SIG-M5 treated with dmso at 0.1 percent for 504 hours (cell line): Measurements from ENCODE around the gene PPP3CA.

Experiments
- DNase-seq: peaks from one replicate; lab custom pipeline; 2025; ENCODE audit not compliant: unreplicated experiment; lab: John Stamatoyannopoulos, UW

Gene PPP3CA

DNA sequence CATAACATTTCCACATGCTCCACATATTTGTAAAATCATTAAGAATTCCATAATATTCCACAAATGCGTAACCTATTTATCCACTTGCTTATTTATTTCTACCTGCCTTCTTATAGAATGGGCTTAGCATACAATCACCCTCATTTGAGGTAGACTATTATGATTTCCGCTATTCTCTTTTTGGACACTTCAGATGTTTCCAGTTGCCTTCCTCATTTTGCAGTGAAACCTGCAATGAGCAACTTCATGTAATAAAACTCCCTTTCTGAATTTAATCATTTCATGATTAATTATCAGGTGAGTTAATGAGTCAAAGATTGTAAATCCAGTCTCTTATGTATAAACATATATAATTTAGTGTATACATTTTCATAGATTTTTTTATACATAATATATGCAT, 58.0 kb downstream of the PPP3CA start:
- no peak for DNase-seq

DNA sequence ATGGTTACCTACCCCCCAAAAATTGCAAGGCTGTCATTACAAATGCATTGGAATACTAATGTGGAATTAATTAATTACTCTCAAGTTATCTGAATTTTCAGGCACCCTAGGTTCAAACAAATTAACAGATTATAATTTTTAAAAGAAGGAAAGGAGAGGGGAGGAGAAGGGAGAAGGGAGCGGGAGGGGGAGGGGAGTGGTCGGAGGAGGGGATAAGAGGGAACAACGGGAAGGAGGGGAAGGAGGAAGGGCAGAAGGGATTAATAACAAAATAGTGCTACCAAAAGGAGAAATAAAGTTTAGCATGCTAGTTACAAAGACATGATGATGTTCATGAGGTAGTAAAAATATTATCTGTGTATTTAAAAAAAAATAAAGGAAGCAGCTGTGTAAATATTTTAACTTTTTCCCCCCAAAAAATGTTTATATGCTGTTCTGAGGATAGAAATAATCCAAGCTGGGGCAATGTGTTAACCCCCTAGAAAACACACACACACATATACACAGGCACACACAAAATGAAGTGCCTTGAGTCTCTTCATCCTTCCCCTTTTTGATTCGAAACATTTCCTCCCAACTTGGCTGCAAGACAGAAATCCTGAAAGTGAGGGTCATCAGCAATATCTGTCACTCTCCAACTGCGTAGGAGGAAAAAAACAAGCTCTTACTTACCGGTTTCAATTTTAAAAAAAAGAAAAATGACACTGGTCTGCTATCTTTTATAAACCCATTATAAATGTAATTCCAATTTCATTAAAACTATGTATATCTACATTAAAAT, 58.8 kb downstream of the PPP3CA start:
- peak; percentile 24 for DNase-seq

DNA sequence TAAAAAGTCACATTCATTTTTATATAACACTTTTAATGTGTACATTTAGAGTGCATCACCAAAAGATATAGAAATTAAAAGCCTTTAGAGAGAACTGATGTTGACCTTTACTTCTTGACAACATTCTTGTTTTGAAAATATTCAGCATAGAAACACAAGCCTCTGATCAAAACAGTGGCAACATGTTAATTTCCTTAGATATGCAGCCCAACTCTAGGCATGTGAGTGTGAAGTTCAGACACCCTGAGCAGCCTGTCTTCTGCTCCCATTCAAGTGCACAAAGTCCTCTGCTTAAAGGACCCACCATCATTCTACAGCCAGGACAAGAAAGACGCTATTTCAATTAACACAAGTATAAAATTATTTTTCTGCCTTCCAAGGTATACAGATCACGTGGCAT, 60.0 kb downstream of the PPP3CA start:
- DNase-seq: no peak

DNA sequence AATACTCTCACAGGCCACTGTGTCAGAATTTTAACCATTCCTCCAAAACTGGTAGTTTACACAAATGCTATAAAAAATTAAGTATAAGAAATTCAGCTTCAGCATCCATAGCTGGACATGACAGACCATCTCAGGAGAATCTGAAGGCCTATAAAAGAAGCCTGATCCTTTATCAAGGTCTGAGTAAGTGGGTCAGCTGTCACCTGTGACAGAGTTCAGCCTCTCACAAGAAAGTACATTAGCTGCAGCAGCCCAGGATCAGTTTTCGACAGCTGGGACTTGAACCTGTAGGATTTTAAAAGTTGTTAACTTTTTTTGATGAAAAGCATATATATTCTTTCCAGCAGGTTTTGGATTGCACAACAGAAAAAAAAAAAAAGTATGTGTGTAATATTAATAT, 60.7 kb downstream of the PPP3CA start:
- DNase-seq: no peak

DNA sequence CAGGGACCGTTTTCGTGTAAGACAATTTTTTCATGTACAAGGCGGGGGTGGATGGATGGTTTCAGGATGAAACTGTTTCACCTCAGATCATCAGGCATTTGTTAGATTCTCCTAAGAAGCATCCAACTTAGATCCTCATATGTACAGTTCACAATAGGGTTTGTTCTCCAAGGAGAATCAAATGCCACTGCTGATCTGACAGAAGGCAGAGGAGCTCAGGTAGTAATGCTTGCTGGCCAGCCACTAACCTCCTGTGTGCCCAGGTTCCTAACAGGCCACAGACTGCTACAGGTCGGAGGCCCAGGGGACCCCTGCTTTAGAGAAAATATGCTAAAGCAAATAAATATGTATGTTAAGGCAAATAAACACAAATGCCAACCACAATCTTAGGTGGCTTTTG, 61.3 kb downstream of the PPP3CA start:
- DNase-seq: no peak

DNA sequence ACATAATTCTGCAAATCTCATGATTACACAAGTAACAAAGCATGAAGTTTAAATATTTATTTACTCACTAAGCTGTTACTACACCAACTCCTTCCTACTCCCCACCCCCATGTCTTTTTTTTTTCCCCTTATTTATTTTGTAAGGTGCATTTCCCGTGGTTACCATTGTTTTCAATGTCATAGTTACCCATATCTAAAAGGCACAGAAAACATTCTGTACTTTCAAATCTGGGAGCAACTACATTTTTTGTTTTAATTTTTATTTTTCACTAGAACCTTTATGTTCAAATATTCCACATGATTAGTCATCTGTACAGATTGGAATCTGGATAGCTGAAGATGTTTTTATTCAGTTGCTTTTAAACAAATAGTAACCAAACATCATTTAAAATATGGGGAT, 62.8 kb downstream of the PPP3CA start:
- DNase-seq: no peak

DNA sequence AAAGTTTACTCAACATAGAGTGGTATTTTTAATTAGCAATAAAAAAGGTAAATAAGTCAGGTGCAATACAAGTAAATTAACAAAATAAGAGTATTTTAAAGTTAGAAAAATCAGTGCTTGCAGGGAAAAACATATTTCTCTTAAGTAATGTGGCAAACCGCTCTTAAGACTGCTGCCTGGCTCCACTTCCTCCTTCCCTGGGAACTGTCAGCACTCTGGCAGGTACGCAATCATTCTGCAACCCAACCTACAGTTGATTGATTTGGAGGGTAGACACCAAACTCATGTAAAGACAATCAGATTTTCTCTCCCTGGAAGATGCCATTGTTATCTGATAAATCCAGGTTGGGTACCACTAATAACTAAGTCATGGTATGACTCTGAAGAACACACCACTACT, 63.9 kb downstream of the PPP3CA start:
- DNase-seq: no peak

DNA sequence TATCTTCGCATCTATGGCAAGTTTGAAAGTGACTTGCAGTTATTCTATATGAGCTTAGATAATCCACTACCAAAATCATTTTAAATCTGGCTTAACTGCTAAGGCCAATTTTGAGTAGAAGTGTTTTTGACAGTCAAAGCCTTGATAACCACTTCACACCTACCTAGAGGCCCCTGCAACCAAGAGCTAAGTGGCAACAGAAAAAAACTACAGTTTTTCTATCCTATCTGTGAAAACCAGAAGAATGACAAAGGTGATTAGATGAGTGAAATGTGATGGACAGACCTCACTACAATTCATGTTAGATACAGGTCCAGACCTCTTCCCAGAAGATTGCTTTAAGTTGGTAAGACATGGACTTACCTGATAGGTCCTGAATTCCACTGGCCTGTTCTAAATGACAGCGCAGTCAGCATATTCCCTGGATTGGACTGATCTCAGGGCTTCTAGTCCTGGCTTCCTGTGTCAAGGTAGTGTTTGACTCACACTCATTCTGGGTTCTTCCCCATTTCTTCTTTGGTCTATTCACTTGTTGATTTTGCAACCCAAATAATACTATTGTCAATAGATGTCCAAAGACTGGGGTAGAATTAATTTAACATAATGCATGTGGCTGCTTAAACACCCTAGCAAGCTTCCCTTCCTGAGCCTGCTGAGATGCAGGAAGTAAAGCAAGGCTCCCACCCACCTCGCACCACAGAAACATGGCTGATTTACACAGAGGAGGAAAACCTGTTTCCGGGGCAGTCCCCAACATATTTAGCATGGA, 65.1 kb downstream of the PPP3CA start:
- DNase-seq: no peak

DNA sequence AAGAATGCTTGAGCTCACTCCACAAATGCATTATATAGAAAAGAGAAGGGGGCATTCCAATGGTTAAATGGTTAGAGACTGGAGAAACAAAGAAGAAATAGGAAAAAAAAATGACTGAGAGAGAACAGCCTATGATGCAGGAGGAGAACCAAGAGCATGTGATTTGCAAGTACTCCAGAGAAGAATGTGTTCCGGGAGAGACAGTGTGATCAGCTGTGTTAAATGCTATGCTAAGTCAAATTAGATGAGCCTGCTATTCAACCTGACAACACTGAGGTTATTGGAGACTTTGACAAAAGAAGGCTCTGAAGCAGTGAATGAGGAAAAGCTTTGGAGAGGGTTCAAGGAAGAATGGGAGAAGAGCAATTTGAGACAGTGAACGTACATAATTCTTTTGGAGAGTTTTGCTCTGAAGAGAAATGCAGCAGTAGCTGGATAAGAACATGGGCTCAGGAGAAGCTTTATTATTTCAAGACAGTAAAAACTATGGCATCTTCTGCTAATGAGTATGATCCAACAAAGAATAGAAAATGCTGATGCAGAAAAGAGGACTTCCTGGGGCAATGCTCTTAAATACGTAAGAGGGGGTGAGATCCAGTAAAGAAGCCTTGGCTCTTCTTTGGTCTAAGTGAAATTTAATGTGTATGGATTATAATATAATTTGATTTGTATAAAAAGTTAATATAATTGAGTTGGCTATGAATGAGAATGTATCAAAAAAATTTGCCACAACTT, 66.3 kb downstream of the PPP3CA start:
- DNase-seq: no peak

DNA sequence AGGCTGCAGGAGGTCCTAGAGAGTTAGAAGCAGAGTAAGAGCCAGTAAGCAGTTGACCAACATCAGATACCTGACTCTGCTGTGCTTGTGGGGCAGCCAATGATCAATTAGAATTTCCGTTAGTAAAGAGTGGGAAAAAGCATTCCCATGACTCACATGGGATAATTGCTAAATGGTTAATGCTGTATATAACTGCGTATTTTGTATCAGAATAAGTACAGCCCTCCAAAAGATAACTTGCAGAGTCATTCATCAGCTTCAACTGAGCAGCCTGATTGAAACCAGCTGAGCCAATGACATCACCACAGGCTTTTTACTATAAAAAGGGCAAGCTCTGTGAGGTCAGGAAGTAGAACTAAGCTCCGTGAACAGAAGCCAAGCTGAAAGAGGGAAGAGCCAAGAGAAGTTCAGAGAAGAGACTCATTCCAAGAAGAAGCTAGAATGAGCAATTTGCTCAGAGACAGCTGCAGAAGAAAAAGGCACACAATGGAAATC, 67.9 kb downstream of the PPP3CA start:
- DNase-seq: peak; percentile 26

DNA sequence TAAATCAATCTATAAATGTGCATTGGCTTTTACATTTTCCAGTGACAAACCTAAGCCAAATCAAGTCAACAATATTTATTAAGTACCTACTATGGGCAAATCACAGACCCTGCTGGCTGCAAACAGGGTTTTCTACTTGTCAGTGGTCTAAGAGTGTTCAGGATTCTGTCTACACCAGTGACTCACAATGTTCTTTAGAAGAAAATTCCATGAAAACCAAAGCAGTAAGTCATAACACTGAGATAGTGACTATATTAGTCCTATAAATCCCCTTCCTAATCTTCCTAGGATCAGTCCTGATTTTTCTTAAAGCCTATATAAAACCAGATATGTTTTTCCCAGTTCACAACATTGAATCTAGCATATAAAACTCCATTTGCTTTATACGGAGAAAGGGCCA, 69.7 kb downstream of the PPP3CA start:
- no peak for DNase-seq

DNA sequence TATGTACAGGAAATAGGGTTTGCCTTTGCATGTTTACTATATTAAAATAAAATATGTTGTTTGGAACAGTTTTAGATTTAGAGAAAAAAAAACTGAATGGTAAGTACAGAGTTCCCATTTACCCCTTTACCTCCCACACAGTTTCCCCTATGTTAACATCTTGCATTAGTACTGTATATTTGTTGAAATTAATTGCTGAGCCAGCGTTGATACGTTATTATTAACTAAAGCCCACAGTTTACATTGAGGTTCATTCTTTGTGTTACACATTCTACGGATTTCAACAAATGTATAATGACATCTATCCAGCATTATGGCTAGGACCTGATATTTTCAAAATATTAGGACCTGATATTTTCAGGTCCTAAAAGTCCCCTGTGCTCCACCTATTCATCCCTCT, 70.7 kb downstream of the PPP3CA start:
- no peak for DNase-seq

DNA sequence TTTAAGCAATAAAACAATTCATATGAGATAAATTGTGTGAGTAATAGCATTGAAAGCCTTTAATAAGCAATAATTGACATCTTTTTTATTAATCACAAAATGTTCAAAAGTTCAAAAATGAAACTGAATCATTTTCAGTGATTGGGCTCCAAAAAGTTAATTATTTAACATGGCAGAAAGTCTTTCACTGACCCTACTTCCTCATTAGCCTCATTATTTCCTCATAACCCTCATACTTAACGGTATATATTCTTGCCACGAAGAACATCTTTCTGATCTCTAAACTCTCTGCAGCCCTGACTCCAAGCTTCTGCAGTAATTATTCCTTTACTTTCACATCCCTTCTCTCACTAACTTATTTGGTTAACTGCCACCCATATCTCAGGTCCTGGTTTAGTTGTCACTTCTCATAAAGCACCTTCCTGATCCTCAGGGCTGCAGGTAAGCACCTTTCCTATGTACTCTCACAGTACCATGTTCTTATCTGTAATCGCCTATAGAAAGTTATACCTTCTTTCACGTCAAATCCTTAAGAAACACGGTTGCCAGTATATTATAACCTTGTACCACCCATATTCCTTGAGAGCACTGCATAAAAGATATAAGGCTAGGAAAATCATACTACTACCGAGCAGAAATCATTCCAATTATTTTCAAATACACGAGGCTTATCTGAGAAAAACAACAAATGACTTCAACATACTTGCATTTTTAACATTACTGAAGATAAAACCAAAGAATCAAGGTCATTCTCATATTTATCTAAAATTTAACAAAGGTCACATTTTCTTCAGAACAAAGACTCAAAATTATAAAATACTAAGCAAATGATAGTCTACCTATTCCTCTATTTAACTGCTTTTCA, 72.2 kb downstream of the PPP3CA start:
- peak; percentile 62 for DNase-seq

DNA sequence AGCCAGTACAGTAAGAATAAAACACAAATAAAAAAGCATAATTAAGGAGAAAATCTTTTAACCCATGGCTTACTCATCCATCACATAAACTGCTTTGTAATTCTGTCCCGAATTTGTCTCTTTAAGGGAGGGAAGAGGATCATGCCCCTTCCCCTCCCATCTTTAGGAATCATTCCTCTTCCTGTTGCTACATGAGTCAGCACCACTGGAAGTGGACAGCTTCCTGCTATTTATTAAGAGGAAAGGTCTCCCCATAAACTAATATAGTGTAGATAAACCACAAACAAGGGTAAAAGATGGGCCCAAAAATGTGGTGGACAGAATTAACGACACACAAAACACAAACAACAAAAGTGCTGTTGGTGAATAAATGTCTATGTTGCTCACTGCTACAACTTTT, 75.8 kb downstream of the PPP3CA start:
- DNase-seq: no peak

DNA sequence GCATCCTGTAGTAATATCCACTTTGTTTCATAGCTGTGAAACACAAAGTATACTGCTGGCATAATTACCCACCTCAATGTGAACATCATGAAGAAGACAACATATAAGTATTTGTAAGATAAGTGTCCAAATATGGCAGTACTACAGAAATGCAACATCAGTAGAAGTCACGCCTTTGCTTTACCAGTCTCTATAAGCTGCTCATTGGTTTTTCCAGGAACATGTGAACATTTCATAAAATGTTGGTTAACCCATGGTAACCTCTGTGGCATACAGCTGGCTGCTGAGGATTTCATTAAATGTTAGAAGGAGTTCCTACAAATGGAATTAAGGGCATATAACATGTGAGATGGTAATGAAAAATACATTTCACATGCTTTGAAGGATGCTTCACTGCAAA, 77.6 kb downstream of the PPP3CA start:
- no peak for DNase-seq

DNA sequence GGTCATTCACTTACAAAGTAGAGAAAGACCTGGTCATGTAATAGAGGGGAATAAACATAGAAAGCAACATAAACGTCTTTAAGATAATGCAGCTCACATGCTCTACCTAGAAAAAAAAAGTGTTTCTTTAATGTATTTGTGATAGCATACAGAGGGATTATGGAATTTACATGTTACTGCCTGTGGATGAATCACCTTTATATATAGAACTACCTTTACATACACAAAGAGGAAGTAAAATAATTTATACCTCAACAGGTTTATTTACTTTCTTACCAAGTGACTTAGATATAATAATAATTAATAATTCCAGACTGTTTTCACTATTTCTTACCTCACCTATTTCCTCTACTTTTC, 81.5 kb downstream of the PPP3CA start:
- no peak for DNase-seq

DNA sequence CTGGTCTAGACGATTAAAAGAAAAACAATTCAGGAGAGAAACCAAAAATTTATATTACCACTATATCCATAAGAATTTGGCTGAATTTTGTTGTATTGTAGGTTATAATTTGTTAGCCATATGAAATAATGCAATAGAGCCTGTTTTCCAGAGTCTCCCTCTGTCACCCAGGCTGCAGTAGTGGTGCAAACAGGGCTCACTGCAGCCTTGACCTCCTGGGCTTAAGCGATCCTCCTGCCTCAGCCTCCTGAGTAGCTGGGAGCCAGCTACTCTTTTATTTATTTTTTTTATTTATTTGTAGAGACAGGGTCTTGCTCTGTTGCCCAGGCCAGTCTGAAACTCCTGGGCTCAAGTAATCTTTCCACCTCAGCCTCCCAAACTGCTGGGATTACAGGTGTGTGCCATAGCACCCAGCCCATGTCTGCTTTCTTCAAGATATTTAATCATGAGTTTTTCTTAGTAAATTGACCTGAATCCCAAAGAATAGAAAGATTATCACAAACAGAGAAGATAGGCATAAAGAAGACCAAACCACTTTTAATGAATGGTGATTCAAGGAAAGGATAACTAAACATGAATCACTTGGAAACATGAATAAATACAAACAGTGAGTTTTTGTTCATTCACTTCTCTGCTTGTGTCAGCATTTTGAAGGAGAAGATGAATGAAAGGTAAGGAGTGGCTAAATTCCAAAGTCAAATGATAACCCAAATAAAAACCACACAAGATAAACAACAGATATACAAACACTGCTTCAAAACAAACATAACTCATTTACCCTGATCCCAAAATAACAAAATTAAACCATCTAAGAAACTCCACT, 82.1 kb downstream of the PPP3CA start:
- no peak for DNase-seq

DNA sequence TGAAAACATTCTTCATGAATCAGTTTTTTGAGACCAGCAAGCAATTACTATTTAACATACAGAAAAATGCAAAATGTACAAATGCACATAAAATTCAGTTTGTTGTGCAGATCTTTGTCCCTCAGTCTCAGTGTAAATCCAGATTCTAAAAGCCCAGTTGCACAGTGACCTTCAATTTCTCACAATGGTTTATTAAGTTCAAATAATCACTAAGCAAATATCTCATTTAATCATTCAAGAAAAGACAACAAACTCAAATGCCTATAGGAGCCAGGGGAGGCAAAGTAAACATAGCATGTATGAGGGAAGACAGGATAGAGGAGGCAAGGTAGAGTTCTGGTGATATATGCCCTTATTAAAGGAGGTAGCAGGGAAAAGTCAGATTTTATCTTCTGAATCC, 82.8 kb downstream of the PPP3CA start:
- no peak for DNase-seq

DNA sequence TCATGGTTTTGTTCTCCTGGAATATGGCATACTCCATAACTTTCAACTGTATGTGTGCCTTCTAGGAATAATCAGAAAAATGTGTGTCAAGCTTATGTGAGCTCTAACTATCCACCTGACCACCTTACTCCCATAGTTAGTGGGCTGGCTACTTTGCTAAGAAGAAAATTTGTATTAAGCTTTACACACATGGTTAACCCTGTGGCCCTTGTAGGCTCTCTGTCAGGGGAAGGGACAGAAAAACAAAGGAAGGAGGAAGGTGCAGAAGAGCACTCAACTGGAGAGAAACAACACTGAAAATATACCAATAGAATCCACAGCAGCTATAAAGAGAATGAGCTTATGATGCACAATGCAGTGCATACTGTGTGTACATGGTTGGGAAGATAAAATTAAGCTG, 84.6 kb downstream of the PPP3CA start:
- no peak for DNase-seq

DNA sequence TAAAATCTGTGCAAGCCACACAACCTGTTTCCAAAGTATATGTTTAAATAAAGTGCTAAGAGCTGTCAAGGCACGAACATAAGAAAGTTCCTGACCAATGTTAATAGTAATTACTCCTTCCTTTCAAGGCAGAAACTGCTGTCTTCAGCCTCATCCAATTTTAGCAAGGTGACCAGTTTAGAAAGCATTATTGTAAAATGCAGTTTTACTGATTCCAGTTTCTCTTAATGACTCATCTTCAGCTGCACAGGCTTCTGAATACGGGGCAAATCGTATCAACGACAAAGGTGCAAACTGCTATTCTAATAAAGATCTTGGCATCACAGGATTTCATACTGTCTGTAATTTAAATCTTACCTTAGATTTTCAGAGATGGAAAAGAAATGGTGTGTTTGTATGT, 87.5 kb downstream of the PPP3CA start:
- no peak for DNase-seq
